EH (cell line): ENCODE results near the gene MEGF11.

ENCODE experiments used
- DNase-seq: peaks from one replicate; pipeline ENCODE4 v3.0.0-alpha.2; 2015; ENCODE audit warnings: low read depth

Gene MEGF11

DNA sequence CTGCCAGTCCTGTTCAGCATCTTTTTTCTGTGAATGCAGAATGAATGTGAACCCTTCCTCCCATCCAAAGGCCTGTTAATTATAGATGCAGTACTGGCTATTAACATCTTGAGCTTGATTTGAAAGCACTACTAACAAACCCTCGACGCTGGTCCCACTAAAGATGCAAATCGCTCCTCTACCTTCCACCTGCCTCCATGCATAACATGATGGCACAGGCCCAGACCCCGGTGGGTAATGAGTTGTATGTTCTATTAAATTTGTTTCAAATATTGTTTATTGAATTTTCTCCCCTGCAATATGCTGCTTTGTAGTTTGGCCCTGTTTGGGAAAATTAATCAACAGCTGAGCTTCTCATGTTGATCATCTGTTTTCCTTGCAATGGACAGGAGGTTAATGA, 314.9 kb downstream of the MEGF11 start:
- DNase-seq: no peak

DNA sequence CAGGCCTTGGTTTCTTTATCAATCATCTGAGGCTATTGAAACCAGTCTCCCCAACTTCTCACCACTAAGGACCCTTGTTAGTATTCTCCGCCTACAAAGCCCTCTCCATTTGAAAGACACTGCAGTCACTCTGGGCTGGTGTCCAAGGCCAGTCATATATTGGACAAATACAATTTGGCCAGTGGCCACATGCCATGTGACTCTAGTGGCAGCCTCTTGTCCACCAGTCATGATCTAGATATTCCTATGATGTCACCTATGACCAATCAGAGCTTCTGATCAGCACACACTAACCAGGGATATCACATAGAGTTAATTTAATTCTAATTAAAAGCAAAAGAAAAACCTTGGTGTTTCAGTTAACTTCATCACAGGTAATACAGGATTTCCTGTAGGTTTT, 316.1 kb downstream of the MEGF11 start:
- peak; percentile 41 for DNase-seq

DNA sequence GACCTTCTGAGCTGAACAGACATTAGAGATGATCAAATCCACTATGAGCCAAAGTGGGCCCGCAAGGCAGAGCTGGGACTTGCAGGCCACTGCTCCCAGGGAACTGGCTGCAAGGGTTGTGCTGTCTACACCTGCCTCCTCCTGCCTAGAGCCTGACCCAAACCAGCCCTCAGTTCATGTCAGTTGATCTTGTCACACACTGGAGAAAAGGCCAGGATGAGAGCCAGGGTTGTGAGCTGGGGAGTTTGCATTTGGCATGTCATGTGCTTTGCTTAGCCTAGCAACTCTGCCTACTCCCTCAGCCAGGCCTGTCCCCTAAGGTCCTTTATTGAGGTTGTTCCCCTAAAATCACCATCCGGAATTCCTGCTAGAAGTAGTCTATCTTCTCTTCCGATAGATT, 316.5 kb downstream of the MEGF11 start:
- DNase-seq: no peak

DNA sequence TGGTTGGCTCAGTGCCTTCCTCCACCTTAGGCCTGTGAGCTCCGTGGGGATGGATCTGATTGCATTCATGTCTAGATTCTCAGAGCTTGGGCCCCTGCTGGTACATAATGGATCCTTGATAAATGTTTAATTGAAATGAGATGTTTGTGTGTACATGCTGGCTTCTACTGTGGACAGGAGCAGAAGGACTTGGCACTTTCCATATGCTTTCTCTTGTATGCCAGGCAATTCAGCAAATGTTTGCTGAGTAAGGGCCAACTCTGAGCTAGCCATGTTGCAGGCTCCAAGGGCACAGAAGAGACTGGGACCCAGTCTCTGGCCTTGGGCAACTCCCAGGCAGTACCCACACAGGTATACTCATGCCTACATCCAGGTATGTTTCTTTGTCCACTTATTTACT, 317.3 kb downstream of the MEGF11 start:
- DNase-seq: no peak

DNA sequence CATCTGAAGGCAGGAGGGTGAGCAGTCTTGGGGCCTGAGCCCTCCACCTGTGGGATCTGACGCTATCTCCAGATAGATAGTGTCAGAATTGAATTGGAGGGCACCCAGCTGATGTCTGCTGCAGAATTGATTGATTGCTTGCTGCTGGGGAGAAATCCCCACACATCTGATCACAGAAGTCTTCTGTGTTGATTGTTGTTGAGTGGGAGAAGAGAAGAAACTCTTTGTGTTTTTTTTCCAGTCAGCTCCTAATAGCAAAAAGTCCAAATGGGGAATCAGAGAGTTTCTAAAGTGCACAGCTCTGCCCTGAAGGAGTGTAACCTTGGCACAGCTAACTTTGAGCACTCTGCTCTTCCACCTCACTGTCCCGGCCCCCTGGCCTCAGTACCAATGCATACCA, 318.2 kb downstream of the MEGF11 start:
- DNase-seq: no peak

DNA sequence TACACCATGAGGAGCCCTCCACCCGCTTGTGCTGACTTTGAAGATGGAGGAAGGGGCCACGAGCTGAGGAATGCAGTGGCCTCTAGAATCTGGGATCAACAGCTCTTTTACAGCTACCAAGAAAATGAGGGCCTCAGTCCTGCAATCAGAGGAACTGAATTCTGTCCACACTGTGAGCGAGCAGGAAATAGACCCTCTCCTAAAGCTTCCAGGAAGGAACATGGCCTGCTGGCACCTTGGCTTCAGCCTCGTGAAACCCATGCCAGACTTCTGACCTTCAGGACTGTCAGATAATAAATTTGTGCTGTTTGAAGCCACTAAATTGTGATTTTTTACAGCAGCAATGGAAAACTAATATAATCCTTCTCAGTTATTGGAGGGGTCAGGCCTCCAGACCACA, 322.3 kb downstream of the MEGF11 start:
- no peak for DNase-seq

DNA sequence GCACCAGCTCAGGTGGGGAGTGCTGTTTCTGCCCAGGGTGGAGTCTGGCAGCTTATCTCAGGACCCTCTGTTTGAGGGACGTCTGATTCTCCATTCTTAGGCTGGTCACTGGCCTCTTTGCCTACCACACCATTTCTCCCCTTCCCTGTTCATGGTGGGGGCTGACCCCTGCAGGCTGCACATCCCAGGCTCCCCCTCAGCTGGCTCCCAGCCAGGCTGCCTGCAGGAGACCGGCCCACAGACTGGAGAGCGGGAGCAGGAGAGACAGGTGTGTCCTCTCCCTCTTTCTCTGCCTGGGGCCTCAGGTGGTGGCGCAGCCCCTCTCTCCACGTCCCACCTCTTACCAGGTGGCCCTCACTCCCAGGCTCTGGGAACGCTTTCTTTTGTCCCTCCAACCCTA, 323.4 kb downstream of the MEGF11 start:
- DNase-seq: no peak

DNA sequence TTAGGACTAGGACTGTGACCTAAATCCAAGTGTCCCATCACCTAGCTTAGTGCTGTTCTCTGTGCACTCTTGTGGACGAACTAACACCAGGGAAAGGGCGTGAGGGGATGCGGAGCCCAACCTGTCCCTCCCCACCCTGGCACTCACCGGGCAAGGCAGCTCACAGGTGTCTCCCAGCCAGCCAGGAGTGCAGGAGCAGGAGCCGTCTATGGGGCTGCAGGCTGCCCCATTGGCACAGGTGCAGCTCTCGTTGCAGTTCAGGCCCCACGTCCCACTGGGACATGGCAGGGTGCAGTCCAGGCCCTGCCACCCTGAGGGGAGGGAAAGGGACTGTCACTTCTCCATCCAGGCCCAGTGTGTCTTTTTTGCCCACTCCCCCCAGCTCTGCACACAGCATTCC, 324.0 kb downstream of the MEGF11 start:
- DNase-seq: no peak

DNA sequence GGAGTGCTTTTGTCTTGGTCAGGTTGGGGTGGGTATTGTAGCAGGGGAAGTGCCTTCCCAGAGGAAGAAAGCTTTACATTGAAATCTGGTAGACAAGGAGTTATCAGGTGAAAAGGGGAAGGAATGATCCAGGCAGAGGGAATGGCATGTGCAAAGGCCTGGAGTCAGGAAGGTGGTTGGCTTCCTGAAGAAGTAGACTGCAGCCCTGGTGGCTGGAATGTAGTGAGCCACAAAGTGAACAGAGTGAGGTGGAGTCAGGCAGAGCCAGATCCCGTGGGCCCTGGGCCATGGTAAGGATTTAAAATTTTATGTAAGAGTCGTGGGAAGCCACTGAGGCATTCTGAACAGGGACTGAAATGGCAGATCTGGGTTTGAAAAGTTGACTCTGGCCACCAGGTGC, 326.0 kb downstream of the MEGF11 start:
- DNase-seq: no peak

DNA sequence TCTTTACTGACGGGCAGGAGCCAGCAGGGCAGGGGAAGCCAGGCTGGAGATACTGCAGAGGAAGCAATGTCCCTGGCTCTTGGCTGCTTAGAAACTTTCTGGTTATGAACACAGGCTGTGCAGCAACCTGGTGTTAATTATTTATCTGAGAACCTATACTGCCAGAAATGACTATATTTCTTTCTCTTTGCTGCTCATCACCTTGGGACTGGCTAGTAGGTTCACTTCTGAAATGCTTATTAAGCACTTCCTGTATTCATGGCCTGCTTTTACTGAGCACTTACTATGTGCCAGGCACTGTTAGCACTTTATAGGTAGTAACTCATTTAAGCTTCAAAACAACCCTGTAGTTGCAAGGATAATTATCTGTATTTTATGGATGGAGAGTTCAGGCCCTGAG, 326.7 kb downstream of the MEGF11 start:
- no peak for DNase-seq

DNA sequence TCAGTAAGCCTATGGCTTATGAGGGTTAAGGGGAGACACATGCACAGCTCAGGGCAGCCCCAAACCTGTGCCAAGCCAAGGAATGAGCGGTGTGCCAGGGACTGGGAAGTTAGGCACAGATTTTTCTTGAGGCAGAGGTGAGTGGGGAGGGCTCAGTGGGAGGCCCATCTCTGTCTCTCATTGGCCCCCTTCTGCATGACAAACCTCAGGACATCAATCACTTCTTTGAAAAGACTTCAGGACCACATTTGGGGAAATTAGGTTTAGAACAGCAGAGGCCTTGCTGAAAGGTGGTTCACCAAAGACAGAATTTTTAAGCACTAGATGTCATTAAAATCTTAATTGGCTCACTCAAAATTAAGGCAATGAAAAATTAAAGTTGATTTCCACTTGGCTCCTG, 327.1 kb downstream of the MEGF11 start:
- no peak for DNase-seq

DNA sequence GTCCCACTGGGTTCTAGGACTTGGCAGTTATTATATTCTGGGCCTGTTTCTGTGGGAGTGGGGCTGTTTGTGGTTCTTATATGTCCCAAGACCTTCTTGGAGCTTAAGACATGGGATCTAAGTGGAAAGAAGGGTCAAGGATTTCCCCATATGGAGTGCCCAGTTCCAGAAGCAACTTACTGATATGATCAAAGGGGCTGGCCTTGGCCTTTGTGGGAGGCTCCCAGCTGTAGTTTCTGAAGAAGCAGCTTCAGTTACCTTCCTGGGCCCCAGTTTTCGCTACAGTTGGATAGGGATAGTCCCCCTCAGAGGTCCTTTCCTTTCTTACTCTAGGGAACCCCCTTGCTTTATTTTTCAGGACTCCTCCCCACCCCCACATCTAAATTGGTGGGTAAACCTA, 328.2 kb downstream of the MEGF11 start:
- DNase-seq: no peak

DNA sequence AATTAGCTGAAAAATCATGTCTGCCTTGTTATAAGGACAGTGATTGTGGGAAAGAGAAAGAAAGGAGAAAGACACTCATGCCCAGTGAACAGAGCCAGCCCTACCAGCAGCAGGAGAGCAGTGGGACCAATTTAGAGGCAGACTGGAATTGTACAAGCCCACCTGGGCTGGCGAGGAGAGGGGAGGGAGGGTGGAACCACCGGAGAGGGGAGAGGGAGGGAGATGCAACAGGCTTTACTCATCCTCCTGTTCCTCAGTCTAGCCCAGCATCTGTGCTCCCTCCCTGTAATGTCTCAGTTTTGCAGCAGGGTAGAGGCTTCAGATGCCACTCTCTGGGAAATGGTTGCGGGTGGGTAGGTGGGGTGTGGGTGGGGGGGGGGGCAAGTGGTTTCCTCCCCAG, 329.5 kb downstream of the MEGF11 start:
- no peak for DNase-seq

DNA sequence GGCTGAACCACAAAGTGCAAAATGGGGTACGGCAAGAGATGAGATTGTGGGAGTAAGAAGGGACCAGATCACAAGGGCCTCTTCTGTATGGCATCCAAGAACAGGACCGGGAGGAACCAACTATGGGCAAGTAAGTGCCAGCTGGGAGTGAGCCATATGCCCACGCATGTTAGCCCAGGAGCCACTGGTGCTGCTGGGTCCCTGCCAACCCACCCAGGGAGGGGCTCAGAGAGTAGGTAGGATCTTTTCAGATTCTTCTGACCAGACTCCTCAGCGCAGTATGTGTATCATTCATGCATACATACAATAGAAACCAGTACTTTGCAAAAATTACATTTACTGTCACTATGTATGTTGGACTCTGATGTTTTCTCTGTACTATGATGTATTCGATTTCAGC, 330.3 kb downstream of the MEGF11 start:
- no peak for DNase-seq

DNA sequence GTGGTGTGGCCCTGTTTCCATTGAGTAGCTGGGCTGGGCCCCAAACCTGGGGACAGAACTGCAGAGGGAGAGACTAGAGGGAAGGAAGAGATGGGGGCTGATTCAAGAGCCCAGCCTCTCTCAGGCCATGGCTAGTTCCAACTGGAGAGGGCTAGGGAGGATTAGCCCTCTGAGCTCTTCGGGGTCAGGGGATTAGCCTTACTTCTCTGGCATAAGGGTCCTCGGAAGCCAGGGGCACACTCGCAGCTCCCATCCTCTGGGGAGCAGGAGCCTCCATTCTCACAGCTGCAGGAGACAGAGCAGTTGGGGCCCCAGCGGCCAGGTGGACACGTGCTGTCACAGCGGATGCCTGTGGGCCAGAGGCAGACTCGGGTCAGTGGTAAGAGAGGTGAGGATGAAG, 330.9 kb downstream of the MEGF11 start:
- no peak for DNase-seq

DNA sequence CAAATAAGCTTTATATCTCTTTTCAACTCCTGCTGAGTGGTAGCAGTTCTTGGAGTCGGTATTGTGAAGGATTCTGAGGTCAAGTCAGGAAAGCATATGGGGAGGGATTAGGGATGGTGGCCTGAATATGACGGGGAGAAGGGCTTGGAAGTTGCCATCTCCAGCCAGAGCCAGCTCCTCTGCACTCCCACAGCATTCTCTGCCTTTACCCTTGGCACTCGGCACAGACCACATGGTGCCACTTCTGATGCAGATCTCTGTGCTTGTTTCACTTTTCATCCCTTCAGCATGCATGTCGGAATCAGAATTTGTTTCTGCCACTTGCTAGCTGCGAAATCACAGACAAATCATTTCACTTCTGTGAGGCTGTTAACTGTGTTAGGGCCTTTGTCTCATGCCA, 331.8 kb downstream of the MEGF11 start:
- no peak for DNase-seq

DNA sequence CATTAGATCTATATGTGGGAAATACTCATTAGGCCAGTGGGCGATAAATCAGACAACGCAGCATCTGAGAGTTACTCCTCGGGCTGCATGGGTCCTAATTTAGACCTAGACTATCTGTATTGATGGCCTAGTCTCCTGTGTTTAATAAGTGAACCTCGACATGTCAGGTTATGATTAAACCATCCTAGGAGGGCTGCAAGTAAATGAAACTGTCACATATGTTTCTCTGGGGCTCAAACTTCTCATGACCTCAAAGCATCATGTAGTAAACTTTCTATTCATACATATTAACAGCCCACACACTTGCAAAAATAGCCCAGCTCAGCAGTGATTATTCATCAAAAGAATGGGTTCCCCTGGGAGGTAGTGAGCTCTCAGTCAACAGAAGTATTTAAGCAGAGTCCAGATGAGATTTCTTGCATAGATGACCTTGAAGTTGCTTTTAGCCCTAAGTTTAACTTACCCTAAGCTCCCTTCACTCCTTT, 332.7 kb downstream of the MEGF11 start:
- DNase-seq: no peak

DNA sequence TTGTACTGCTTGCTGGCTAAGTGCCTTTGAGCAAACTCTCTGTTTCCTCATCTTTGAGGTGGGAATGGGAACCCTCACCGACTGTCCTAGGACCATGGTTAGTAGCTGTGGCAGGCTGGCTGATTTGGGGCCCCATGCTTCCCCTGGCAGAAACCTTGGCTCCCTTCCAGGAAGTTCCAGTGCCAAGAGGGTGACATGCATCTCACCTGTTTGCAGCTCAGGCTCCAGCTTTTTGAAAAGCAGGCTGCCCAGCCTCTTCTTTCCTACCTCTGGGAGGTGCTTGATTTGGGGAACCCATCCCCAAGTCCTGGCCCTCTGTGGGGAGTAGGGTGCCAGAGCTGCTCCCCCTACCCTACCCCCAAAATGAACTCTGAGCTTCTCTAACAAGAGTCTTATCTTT, 333.4 kb downstream of the MEGF11 start:
- no peak for DNase-seq

DNA sequence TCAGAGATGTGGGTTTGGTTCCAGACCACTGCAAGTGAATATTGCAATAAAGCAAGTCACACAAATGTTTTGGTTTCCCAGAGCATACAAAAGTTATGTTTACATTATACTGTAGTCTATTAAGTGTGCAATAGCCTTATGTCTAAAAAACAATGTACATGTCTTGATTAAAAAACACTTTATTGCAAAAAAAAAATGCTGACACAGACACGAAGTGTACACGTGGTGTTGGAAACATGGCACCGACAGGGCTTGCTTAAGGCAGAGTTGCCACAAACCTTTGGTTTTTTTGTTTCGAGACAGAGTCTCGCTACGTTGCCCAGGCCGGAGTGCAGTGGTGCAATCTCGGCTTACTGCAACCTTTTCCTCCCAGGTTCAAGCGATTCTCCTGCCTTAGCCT, 334.2 kb downstream of the MEGF11 start:
- no peak for DNase-seq

DNA sequence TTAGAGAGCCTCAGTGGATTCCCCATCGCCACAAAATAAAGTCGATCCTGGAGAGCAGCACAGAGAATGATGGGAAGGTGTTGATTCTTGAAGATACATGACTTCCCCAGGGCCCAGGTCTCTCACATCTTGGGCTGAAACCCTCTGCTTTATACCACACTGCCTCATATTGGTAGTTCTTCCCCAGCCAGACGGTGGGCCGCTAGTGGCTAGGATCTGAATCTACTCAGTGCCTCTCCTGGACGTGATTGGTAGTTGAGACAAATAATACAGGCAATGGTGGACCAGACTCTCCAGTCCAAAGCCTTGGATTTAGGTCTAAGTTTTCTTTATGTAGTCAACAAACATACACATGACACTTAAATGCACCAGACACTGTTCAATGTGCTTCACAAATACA, 334.6 kb downstream of the MEGF11 start:
- no peak for DNase-seq

DNA sequence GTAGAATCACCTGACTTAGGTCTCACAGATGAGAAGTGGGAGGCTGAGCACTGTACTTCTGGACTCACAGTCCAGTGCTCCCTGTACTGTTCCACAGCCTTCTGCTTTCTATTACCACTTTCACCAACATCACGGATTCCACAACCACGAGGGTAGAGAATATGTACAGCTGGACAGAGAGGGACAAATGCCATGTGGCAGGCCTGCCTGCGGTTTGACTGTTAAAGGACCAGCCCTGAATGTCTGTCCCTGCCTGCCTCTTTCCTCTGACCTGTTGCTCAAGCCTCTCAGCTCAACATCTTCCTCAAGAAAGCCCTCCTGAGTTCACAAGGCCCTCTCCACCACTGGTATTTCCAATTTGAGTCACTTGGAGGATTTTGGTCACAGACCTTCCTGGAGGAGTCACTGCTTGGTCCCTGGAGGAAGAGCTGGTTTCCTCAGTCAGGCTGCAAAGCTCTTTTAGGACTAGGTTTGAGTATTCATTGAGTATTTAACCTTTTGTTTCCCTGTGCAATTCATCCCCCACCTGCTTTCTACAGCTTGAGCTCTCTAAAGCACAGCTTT, 335.1 kb downstream of the MEGF11 start:
- DNase-seq: no peak

DNA sequence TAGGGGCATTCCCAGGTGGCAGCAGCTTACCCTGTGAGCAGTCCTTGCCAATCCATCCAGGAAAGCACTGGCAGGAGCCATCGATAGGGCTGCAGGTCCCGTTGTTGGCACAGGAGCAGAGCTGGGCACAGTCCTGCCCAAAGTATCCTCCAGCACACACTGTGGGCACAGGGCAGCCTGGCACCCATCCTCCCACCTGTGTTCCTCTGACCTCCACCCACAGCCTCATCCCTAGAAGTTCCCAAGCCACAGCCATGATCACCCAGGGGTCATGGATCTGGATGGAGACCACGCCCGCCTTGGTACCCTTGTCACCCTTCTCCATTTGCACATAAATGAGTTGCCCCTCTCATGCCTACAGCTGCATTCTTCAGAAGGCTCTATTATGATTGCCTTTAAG, 335.6 kb downstream of the MEGF11 start:
- DNase-seq: no peak

DNA sequence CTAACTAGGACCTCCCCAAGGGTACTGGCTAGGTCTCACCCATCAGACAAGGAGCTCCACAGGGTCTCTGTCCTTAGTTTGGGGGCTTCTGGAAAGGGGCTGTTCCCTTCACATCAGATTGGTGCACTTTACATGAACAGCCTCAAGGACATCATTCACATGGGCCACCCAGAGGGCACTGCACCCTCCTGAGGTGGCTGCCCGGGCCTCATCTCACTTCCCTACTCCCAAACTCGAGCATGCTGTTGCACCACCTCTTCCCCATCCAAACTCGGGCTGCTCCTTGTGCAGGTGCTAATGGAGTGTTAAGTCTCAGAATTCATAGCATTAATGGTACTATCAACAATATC, 336.2 kb downstream of the MEGF11 start:
- no peak for DNase-seq

DNA sequence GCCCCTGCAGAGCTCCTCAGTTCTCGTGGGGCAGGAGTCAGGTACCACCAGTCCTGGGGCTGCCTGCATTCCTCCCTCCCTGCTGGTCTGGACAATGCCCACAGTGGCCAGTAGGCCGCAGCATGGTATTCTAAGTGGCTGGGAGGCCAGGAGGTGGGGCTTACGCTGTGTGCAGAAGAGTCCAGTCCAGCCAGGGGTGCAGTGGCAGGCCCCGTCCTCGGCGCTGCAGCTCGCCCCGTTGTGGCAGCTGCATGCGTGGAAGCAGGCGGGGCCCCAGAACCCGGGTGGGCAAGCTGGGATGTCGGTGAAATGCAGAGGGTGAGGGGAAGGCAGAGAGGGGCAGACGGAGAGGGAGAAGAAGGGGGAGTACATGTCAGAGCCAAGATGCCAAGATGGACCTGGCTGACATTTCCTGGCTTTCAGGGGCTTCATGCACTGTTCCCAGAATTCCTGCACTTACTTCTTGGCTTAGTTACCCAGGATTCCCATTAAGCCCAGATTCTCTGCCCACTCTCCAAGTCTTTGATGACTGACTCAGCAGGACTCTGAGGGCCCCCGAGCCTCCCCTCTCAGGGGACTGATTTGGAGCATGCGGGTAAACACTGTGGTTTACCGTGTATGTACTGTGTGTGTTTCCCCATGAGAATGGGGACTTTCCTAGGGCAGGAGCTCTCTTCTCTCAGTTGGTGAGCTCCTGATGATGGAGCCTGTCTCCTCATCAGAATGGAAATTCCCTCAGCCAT, 336.7 kb downstream of the MEGF11 start:
- peak; percentile 70 for DNase-seq
